Measurements from ENCODE around the gene IL25. TPM values are rescaled to one million over a fixed set of nuclear protein-coding genes. Genes with fewer than 3 reads are reported as not detected.
A peak's percentile ranks its signal among the peaks of the same experiment; 100 is the strongest.

IL25 gene
- total and polyA plus RNA-seq, 2 of the 13 experiments (the other 11 are each of a cell fraction or from before 2014, with no cell fraction given) = not detected

- TF ChIP-seq KDM3A (CRISPR knock-in tag; IDR thresholded peaks at IDR 0.05; ENCODE audit: low read depth) (no peak), ZHX1 (CRISPR knock-in tag; IDR thresholded peaks at IDR 0.05; ENCODE audit: low read depth) (no peak), RERE (CRISPR knock-in tag; IDR thresholded peaks at IDR 0.05; ENCODE audit: low read depth) (0 out of 2 replicates have a peak, but pooled peaks have one; percentile 20), ZNF530 (CRISPR knock-in tag; IDR thresholded peaks at IDR 0.05; ENCODE audit: low read depth) (no peak), MEIS2 (CRISPR knock-in tag; IDR thresholded peaks at IDR 0.05) (no peak), ARID4A (CRISPR knock-in tag; IDR thresholded peaks at IDR 0.05; ENCODE audit: borderline replicate concordance) (peak; percentile 30; the same call in 1 of the 2 replicates), TARDBP (CRISPR knock-in tag; IDR thresholded peaks at IDR 0.05) (peak; percentile 70; the same call in 1 of the 2 replicates), SP2 (CRISPR knock-in tag; IDR thresholded peaks at IDR 0.05) (0 out of 2 replicates have a peak, but pooled peaks have one; percentile 7), TBX2 (CRISPR knock-in tag; IDR thresholded peaks at IDR 0.05; ENCODE audit: borderline replicate concordance) (no peak), KDM6A (CRISPR knock-in tag; IDR thresholded peaks at IDR 0.05; ENCODE audit: low read depth) (peak; percentile 52; the same call in 1 of the 2 replicates), RFX1 (IDR thresholded peaks at IDR 0.05) (no peak), ETV6 (CRISPR knock-in tag; conservative IDR thresholded peaks at IDR 0.05) (peak; percentile 81; the same call in 1 of the 2 replicates), ZNF143 (CRISPR knock-in tag; IDR thresholded peaks at IDR 0.05) (no peak), LCORL (IDR thresholded peaks at IDR 0.05) (peak; percentile 32; the same call in 1 of the 2 replicates), LCORL (CRISPR knock-in tag; IDR thresholded peaks at IDR 0.05) (peak; percentile 69; the same call in 1 of the 2 replicates), U2AF1 (optimal IDR thresholded peaks at IDR 0.05; ENCODE audit: low read depth, low read length) (no peak), ZNF572 (CRISPR knock-in tag; IDR thresholded peaks at IDR 0.05) (no peak), TGIF2 (CRISPR knock-in tag; IDR thresholded peaks at IDR 0.05) (no peak)
Measured at GRCh38 chr14:23327947-23328744, 44.5 kb upstream of the IL25 start (continued).

All from HepG2 (cell line).